ENCODE results near the gene AFAP1.

Gene AFAP1

GRCh38 chr4:7802093-7802726 is 137.5 kb downstream of the AFAP1 start:
- peak; percentile 47 for DNase-seq (ENCODE audit: low read depth)

- DNase-seq (ENCODE audit: low read depth) = no peak
Observed at GRCh38 chr4:7801641-7802040, 138.0 kb downstream of the AFAP1 start.

- no peak for DNase-seq (ENCODE audit: low read depth)
Observed at GRCh38 chr4:7801001-7801400, 138.7 kb downstream of the AFAP1 start.

GRCh38 chr4:7800410-7800809 is 139.3 kb downstream of the AFAP1 start:
- no peak for DNase-seq (ENCODE audit: low read depth)

- no peak for DNase-seq (ENCODE audit: low read depth)
Observed at GRCh38 chr4:7799736-7800135, 139.9 kb downstream of the AFAP1 start.

GRCh38 chr4:7799306-7799705 is 140.4 kb downstream of the AFAP1 start:
- DNase-seq (ENCODE audit: low read depth) = no peak

DNA sequence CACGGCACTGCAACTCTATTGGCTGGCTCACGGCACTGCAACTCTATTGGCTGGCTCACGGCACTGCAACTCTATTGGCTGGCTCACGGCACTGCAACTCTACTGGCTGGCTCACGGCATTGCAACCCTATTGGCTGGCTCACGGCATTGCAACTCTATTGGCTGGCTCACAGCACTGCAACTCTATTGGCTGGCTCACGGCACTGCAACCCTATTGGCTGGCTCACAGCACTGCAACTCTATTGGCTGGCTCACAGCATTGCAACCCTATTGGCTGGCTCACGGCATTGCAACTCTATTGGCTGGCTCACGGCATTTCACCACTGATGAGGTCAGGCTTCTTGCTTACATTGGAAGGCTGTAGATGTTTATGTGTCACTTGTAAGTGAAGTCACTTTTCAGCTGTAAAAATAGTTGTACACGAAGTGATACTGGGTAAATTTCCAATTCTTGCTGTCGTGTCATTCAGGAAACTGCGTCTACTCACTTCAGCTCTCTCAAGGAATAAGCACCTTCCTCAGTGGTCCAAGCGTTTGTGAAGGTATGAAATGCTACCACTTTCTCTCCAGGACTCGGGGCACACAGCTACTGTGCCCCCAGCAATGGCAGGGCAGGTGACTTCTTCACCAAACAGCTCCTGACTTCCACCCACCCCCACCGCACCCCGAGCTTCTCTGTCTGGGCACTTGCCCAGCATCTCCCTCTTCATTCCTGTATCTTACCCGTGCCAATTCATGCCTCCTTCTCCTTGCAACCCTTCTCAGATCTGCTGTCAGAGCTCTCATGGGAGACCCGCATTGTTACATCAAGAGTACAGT is 141.3 kb downstream of the AFAP1 start:
- no peak for DNase-seq (ENCODE audit: low read depth)

DNA sequence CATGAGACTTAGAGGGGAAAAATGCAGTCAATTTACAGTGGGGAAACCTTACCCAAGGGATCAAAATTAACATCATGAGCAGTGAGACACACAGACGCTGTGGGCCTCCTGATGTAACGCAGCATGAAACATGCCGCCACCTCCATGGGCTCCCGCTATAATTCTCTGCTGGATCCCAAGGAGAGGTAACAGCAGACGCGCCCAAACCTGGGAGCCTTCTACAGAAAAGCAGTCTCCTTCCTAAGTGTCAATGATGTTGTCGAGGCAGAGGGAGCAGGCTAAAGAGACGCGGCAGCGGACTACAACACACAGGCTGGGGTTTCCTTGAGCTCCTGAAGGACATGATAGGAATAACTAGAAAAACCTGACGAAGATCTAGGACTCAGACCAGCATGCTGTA is 142.3 kb downstream of the AFAP1 start:
- DNase-seq (ENCODE audit: low read depth) = no peak

DNA sequence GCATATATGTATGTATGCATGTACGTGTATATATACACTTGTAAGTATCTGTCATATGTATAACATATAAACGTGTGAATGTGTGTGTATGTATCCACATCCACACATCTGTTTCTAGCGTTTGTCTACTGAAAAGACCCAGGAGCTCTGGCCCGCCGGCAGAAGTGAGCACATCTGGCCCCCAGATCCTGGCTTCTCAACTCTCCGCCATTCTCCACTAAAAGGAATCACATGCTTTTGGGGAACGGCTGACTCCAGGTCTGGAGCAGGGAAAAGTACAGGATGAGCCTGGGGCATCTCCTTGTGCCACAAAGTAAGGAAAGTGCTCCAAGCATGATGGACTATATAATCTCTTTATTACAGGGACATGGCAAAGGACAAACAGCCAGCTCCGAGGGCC is 143.7 kb downstream of the AFAP1 start:
- no peak for DNase-seq (ENCODE audit: low read depth)

GRCh38 chr4:7793186-7793585 is 146.5 kb downstream of the AFAP1 start:
- no peak for DNase-seq (ENCODE audit: low read depth)

GRCh38 chr4:7792616-7793015 is 147.0 kb downstream of the AFAP1 start:
- DNase-seq (ENCODE audit: low read depth) = no peak

- DNase-seq (ENCODE audit: low read depth) = no peak
Observed at GRCh38 chr4:7790999-7791398, 148.7 kb downstream of the AFAP1 start.

DNA sequence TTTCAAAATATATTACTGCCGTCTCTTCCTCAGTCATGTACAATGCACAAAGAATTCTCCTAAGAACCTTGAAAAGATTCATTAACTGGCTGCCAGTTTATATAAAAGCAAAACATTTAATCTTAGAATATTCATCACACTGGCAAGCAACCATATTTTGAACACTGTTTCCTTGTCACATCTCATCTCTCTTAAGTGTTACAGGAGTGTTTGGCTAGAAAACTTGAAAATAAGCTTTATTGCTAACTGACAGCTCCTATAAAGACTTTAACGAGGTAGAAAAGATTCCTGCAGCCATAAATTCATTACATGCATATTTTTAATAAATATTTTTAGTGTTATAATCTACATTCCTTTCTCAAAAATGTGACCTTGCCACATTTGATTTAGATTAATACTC is 149.6 kb downstream of the AFAP1 start:
- DNase-seq (ENCODE audit: low read depth) = no peak

- DNase-seq (ENCODE audit: low read depth) = no peak
Observed at GRCh38 chr4:7788694-7789425, 150.8 kb downstream of the AFAP1 start.

GRCh38 chr4:7788193-7788592 is 151.5 kb downstream of the AFAP1 start:
- DNase-seq (ENCODE audit: low read depth) = no peak

- no peak for DNase-seq (ENCODE audit: low read depth)
Observed at GRCh38 chr4:7787681-7788141, 151.9 kb downstream of the AFAP1 start.

- no peak for DNase-seq (ENCODE audit: low read depth)
Observed at GRCh38 chr4:7787067-7787466, 152.6 kb downstream of the AFAP1 start.

GRCh38 chr4:7786517-7786916 is 153.1 kb downstream of the AFAP1 start:
- DNase-seq (ENCODE audit: low read depth) = no peak

DNA sequence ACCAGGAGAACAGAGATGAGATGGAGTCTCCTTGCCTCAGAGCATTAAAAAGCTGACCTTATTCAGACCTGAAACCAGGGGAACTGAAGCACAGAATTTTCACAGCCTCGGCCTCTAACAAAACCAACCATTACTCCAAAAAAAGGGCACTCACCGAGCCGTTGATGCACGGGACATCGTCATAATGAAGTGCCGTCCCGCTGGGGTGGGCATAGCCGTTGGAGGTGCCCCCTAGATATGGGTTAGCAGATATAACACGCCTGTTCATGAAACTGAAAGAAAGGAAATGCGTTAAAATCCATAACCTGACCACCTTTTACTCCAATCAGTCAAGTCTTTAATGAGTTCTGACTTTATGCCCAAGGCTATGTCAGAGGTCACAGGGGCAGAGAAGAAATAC is 153.6 kb downstream of the AFAP1 start:
- no peak for DNase-seq (ENCODE audit: low read depth)

- DNase-seq (ENCODE audit: low read depth) = no peak
Observed at GRCh38 chr4:7785017-7785416, 154.6 kb downstream of the AFAP1 start.

DNA sequence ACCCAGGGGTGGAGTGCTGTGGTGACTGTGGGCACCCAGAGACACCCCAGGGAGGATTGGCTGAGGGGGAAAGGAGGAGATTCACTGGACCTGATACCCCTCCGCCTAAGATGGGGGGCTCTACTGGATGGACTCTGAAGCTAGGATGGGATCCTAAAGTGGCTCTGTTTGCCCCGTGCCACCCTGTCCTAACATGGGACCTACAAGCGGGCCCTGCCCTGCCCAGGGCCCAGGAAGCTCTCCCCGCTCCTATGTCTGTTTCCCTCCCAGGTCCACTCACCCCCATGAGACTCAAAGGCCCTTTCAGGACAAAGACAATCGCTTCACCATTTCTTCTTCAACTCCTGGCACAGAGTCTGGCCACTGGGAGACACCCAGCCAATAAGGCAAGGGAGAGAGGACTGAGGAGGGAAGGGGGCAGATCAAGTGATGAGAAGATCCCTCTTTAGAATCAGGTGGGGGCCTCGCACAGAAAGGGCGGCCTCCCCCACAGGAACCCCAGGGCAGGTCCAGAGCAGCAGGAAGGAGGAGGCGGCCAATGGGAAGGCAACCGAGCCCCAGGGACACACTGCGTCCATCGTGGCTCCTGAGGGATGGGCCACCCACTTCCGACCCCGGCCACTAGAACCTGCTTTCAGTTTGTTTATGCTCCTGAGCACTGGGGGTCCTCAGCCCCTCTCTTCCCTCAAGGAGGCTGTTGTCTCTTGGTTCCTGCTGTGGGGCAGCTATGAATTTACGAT is 155.4 kb downstream of the AFAP1 start:
- no peak for DNase-seq (ENCODE audit: low read depth)

DNA sequence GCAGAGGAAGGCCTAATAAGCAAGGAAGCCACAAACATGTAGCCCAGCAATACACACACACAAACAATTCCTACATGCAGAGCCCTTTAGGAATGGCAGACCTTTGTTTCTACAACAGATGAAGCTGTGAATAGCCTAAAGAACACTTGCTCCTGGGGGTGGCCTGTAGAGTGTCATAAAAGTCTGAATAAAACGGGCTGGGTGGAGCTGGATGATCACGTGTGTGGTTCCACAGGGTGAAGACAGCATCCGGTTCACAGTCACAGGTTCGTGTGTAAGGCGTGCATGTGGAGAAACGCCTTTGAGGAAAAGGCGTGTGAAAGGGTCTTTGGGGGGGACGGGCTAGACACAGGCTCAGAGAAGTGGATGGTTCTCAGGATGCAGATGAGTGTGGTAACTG is 156.1 kb downstream of the AFAP1 start:
- DNase-seq (ENCODE audit: low read depth) = no peak

All from stimulated activated CD8-positive, alpha-beta memory T cell treated with anti-CD3 and anti-CD28 coated beads, Interleukin-12 subunit alpha, Interleukin-12 subunit beta, amount 100 ng/mL, for 4 hours (primary cell).